GM10248 (cell line): ENCODE results near the gene MAP3K5.

ENCODE experiments used
- CTCF ChIA-PET: fragments of 300-600 bp; sonication (Branson Sonifier 250); formaldehyde crosslinking; extraction: SDS; loops from one replicate; lab custom pipeline; 2021; ENCODE audit warnings: antibody characterized with exemption; lab: Yijun Ruan, JAX
- POLR2A ChIA-PET: fragments of 350-650 bp; sonication (Branson Sonifier 250); formaldehyde crosslinking; extraction: SDS; loops from one replicate; lab custom pipeline; 2020; ENCODE audit warnings: antibody characterized with exemption; lab: Yijun Ruan, JAX
- DNase-seq: peaks from one replicate; pipeline ENCODE4 v3.0.0; 2012; ENCODE audit errors: extremely low spot score
- TF ChIP-seq, protein P1 (sequence below): IDR thresholded peaks from 2 replicates; pipeline ENCODE4 v1.5.1; 2012; ENCODE audit warnings: mild to moderate bottlenecking, low read depth; ENCODE audit errors: extremely low read depth, missing control alignments, control extremely low read depth

MAP3K5 gene

DNA sequence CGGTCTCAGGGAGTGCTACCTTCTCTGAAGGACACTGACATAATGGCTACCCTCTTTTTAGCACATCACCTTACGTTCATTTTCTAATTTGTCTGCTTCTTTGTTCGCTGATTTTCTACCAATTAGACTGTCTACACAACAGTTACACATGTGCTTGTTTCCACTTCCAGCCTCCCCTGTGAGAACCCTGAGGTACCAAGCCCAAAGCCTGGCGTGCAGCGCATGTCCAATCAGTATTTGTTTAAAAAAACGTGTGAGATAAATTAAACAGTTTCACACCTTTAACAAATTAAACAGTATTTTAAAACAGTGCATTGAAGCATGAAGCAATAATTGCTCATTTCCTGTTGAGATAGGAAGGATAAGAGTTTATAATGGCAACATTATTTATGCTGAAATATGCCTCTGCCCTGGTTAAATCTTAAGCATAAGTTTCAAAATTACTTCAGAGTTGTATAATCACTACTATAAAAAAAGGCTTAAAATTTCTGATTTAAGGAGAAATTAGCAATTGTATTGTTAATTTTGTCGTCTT lies 88.9 kb downstream of the MAP3K5 start:
- TF ChIP-seq, protein P1, sequence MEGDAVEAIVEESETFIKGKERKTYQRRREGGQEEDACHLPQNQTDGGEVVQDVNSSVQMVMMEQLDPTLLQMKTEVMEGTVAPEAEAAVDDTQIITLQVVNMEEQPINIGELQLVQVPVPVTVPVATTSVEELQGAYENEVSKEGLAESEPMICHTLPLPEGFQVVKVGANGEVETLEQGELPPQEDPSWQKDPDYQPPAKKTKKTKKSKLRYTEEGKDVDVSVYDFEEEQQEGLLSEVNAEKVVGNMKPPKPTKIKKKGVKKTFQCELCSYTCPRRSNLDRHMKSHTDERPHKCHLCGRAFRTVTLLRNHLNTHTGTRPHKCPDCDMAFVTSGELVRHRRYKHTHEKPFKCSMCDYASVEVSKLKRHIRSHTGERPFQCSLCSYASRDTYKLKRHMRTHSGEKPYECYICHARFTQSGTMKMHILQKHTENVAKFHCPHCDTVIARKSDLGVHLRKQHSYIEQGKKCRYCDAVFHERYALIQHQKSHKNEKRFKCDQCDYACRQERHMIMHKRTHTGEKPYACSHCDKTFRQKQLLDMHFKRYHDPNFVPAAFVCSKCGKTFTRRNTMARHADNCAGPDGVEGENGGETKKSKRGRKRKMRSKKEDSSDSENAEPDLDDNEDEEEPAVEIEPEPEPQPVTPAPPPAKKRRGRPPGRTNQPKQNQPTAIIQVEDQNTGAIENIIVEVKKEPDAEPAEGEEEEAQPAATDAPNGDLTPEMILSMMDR = no peak
- no peak for DNase-seq
- POLR2A ChIA-PET = no interaction called here
- CTCF ChIA-PET = interaction anchor here (1.2 to 5.7 kb wide), 2 partner anchors 14 to 89 kb away, joined by 3 to 20 read pairs; partner anchors contain the start of gene MAP3K5

DNA sequence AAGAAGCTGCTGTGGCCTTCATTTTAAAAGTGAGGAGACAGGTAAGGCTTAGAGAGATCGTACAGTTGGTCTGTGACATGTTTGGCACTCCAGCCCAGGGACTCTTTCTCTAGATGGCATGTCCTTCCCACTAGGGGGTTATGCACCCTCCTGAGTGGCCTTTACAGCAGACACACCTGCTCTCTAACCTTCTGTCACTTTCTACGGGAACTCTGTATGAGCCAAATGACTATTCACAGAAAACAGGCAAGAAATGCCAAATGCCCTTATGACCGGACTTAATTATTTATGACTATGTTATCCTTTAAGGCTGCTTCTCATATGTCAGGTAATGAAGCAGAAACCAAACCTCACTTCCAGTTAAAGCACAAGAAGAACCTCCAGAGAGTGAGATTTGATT lies 91.2 kb downstream of the MAP3K5 start:
- POLR2A ChIA-PET = no interaction called here
- CTCF ChIA-PET = interaction anchor here (0.8 to 5.7 kb wide), 4 partner anchors 14 to 91 kb away, joined by 3 to 20 read pairs (median 4); partner anchors contain the start of gene MAP3K5
- DNase-seq = no peak
- TF ChIP-seq, protein P1 = no peak

DNA sequence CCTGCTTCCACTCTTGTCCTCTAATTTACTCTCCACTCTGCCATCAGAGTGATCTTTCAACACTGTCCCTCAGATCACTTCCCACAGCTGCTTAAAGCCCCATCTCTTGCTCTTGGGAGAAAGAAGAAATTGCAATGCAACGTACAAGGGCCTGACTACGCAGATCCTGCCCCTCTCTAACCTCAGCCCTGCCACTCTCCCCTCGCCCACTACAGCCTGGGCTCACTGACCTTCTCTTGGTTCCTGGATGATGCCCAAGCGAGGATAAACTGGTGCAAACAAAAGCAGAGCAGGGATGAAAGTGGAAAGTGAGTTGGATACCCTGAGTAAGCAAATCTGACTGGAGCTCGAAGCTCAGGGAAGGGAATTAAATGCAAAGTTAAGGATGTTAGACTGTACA lies 92.9 kb downstream of the MAP3K5 start:
- CTCF ChIA-PET = interaction anchor here (0.7 to 5.7 kb wide), 5 partner anchors 21 to 93 kb away, joined by 3 to 20 read pairs (median 5); partner anchors contain the start of gene MAP3K5
- TF ChIP-seq, protein P1 = no peak
- POLR2A ChIA-PET = no interaction called here
- DNase-seq = no peak

DNA sequence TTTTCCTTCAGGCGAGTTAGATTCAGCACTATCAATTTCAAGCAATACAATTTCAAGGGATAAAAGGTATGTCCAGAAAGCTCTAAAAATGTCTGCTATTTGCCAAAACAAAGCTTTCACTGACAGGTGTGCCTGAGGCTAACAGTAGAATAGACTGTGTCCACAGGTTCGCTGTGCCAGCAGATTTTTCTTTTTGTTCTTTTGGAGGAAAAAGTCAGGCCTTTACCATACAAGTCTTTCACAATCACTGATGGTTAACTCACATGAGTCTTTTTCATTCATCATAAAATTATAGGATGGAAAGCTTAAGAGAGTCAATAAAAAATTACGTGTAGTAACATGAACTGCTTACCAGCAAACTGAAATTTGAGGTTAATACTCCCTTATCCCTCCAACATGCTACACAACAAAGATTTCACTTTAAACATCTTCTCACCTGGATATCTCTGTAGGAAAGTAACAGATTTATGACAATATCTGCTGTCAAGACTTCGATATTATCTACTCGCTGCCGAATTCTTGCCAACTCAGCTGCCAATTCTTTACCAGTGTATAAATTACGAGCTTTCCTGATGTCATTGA lies 95.4 kb downstream of the MAP3K5 start:
- ChIA-PET CTCF (interaction anchor here (1.5 to 1.9 kb wide), 3 partner anchors 11 to 53 kb away, joined by 4 to 6 read pairs (median 5); no protein-coding TSS in a partner anchor), POLR2A (no interaction called here)
- DNase-seq = no peak
- TF ChIP-seq, protein P1 = no peak

DNA sequence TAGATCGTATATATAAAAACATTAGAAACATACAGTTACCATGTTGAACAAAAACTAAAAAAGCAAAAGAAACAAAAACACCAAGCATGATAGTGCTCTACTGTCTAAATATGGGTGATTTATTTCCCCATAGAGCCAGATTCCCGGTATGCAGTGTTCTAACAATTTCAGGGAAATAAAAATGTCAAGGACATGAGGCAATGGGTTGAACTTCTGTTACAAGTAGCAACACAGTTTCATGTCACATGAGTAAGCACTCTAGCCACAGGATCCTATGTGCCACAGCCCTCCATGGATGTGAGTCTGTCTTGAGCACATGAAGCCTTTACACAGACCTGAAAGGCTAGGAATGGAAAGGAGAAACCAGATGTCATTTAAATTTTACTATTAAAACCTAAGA lies 96.0 kb downstream of the MAP3K5 start:
- TF ChIP-seq, protein P1 = no peak
- CTCF ChIA-PET = interaction anchor here (1.5 kb wide), 1 partner anchor 52 kb away, joined by 5 read pairs; no protein-coding TSS in a partner anchor
- no peak for DNase-seq
- POLR2A ChIA-PET = no interaction called here

DNA sequence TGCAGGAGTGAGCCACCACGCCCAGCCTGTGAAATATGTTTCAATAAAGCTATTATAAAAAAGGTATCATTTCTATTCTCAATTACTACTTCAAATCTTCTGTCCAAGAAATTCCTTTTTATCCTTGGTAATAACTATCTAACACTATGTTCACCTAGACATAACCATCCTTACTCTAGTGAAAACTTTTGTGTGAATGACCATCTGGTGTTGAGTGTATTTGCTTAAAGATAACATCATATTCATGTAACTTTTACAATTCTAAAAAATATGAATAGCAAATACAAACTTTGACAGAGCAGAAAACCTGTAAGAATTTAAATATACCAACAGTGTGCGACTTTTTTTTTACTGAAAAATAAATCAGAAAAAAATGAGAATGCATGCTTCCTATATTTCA lies 96.9 kb downstream of the MAP3K5 start:
- ChIA-PET POLR2A (no interaction called here), CTCF (no interaction called here)
- DNase-seq = no peak
- TF ChIP-seq, protein P1 = no peak
